ENCODE data around the gene MAGOHB. TPM values are rescaled to one million over a fixed set of nuclear protein-coding genes. Genes with fewer than 3 reads are reported as not detected.

Gene MAGOHB
- polyA plus RNA-seq, 1 of the 3 experiments (the other 2 are of a cell fraction): 15.7 TPM

DNA sequence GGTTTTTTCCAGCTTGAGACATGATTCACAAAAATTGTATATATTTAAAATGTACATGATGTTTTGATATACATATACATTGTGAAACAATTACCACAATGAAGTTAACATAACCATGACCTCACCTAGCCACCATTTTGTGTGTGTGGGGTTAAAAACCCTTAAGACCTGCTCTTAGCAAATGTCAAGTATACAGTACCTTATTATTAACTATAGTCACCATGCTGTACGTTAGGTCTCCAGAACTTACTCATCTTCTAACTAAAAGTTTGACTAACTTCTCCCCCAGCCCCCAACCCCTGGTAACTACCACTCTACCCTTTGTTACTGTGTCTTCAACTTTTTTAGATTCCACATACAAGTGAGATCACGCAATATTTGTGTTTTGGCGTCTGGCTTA is 55.1 kb downstream of the MAGOHB start:
- Histone ChIP-seq H3F3A (replicated peaks; ENCODE audit: insufficient read depth) (no peaks in the 10 kb centered on the region), H2AFZ (ENCODE audit: low read depth) (no peak overlapping the region), H3K4me3 (ENCODE audit: low read depth in 2 of 2, low read length in 1 of 2) (no peak overlapping the region), H3K4me1 (ENCODE audit: control insufficient read depth in 1 of 2, insufficient read depth in 2 of 2, low read depth in 1 of 2, low read length in 1 of 2) (no peaks in the 10 kb centered on the region), H3K79me2 (ENCODE audit: insufficient read depth) (no peaks in the 10 kb centered on the region), H3K27ac (ENCODE audit: low read depth in 2 of 2, low read length in 1 of 2) (no peak overlapping the region), H3K27me3 (ENCODE audit: insufficient read depth) (peaks cover 18% of the 10 kb centered on the region; the same call in 1 of the 2 replicates), H3K4me2 (no peak overlapping the region), H4K20me1 (ENCODE audit: insufficient read depth) (no peaks in the 10 kb centered on the region), H3K9me3 (no peaks in the 10 kb centered on the region), H3K9ac (no peak overlapping the region), H3K36me3 (replicated peaks in 1 of 2; ENCODE audit: control insufficient read depth in 1 of 2, insufficient read depth in 2 of 2, low read length in 1 of 2) (no peaks in the 10 kb centered on the region), H3K9me2 (no peaks in the 10 kb centered on the region)
- TF ChIP-seq CTCF (IDR thresholded peaks at IDR 0.05) (no peak), USF2 (IDR thresholded peaks at IDR 0.05; ENCODE audit: borderline replicate concordance, low read depth, low read length) (no peak), RAD21 (IDR thresholded peaks at IDR 0.05; ENCODE audit: low read length) (no peak), SIN3A (IDR thresholded peaks at IDR 0.05; ENCODE audit: borderline replicate concordance, low read depth, low read length) (no peak), TEAD4 (IDR thresholded peaks at IDR 0.05; ENCODE audit: borderline replicate concordance, insufficient read depth) (no peak), POLR2AphosphoS5 (IDR thresholded peaks at IDR 0.05; ENCODE audit: low read depth, low read length) (no peak), RXRA (IDR thresholded peaks at IDR 0.05; ENCODE audit: borderline replicate concordance, low read depth) (no peak), FOXM1 (IDR thresholded peaks at IDR 0.05; ENCODE audit: low read depth) (no peak), EZH2phosphoT487 (IDR thresholded peaks at IDR 0.05; ENCODE audit: borderline replicate concordance, low read depth) (no peak), GABPA (IDR thresholded peaks at IDR 0.05; ENCODE audit: low read depth) (no peak), JUND (IDR thresholded peaks at IDR 0.05) (no peak), RCOR1 (IDR thresholded peaks at IDR 0.05; ENCODE audit: low read length) (no peak), GATA2 (CRISPR knock-in tag; IDR thresholded peaks at IDR 0.05) (no peak), MEF2A (IDR thresholded peaks at IDR 0.05; ENCODE audit: borderline replicate concordance, low read depth) (no peak)
- ChIA-PET CTCF (interaction anchor here (1.6 to 2.3 kb wide), 2 partner anchors 226 to 322 kb away, joined by 3 to 12 read pairs; no protein-coding TSS in a partner anchor), POLR2A (no interaction called here)
- WGBS (ENCODE audit: low lambda C conversion rate): 46% methylated on average over 3 of the region's 3 CpGs
- DNase-seq: no peak

GRCh38 chr12:10557766-10558165 is 55.6 kb downstream of the MAGOHB start:
- no peak for DNase-seq
- Histone ChIP-seq H4K20me1 (ENCODE audit: insufficient read depth) (no peaks in the 10 kb centered on the region), H3K27ac (ENCODE audit: low read depth in 2 of 2, low read length in 1 of 2) (no peak overlapping the region), H3K36me3 (replicated peaks in 1 of 2; ENCODE audit: control insufficient read depth in 1 of 2, insufficient read depth in 2 of 2, low read length in 1 of 2) (no peaks in the 10 kb centered on the region), H3F3A (replicated peaks; ENCODE audit: insufficient read depth) (no peaks in the 10 kb centered on the region), H3K9ac (no peak overlapping the region), H3K27me3 (ENCODE audit: insufficient read depth) (peaks cover 18% of the 10 kb centered on the region; the same call in 1 of the 2 replicates), H2AFZ (ENCODE audit: low read depth) (no peak overlapping the region), H3K4me1 (ENCODE audit: control insufficient read depth in 1 of 2, insufficient read depth in 2 of 2, low read depth in 1 of 2, low read length in 1 of 2) (no peaks in the 10 kb centered on the region), H3K79me2 (ENCODE audit: insufficient read depth) (no peaks in the 10 kb centered on the region), H3K4me2 (no peak overlapping the region), H3K9me3 (no peaks in the 10 kb centered on the region), H3K4me3 (ENCODE audit: low read depth in 2 of 2, low read length in 1 of 2) (no peak overlapping the region), H3K9me2 (no peaks in the 10 kb centered on the region)
- WGBS (ENCODE audit: low lambda C conversion rate): 17% methylated on average over 2 of the region's 2 CpGs
- POLR2A ChIA-PET: no interaction called here
- CTCF ChIA-PET: interaction anchor here (2.3 kb wide), 1 partner anchor 322 kb away, joined by 12 read pairs; no protein-coding TSS in a partner anchor
- TF ChIP-seq USF2 (IDR thresholded peaks at IDR 0.05; ENCODE audit: borderline replicate concordance, low read depth, low read length) (no peak), TEAD4 (IDR thresholded peaks at IDR 0.05; ENCODE audit: borderline replicate concordance, insufficient read depth) (no peak), MAX (IDR thresholded peaks at IDR 0.05; ENCODE audit: low read depth) (no peak), RCOR1 (IDR thresholded peaks at IDR 0.05; ENCODE audit: low read length) (no peak), GABPA (IDR thresholded peaks at IDR 0.05; ENCODE audit: low read depth) (no peak), FOXM1 (IDR thresholded peaks at IDR 0.05; ENCODE audit: low read depth) (no peak), TAF1 (IDR thresholded peaks at IDR 0.05; ENCODE audit: borderline replicate concordance, low read depth, low read length) (no peak), POLR2AphosphoS5 (IDR thresholded peaks at IDR 0.05; ENCODE audit: low read depth, low read length) (no peak), JUND (IDR thresholded peaks at IDR 0.05) (no peak), FOSL2 (IDR thresholded peaks at IDR 0.05; ENCODE audit: borderline replicate concordance, low read depth) (no peak), ELF1 (IDR thresholded peaks at IDR 0.05) (no peak), GATA2 (CRISPR knock-in tag; IDR thresholded peaks at IDR 0.05) (no peak), EZH2phosphoT487 (IDR thresholded peaks at IDR 0.05; ENCODE audit: borderline replicate concordance, low read depth) (no peak), NFIC (IDR thresholded peaks at IDR 0.05; ENCODE audit: borderline replicate concordance) (no peak), MXI1 (IDR thresholded peaks at IDR 0.05; ENCODE audit: low read depth, low read length) (no peak), RAD21 (IDR thresholded peaks at IDR 0.05; ENCODE audit: low read length) (no peak), IRF3 (IDR thresholded peaks at IDR 0.05; ENCODE audit: low read depth, low read length) (no peak)

Measured in SK-N-SH (cell line).